NCI-H2029 (cell line): Measurements from ENCODE around the gene SLC40A1.

Experiments
- DNase-seq: peaks from one replicate; lab custom pipeline; 2025; lab: John Stamatoyannopoulos, UW

SLC40A1 gene

GRCh38 chr2:189511960-189512319, 68.6 kb downstream of the SLC40A1 start:
- no peak for DNase-seq

- DNase-seq = no peak
These were observed 69.2 kb downstream of the SLC40A1 start for GRCh38 chr2:189511210-189511959.
